Hepatocyte (in vitro differentiated cells): Measurements from ENCODE around the gene CLEC4F. TPM values are rescaled to one million over a fixed set of nuclear protein-coding genes. Genes with fewer than 3 reads are reported as not detected.

Source experiments
- DNase-seq: peaks from one replicate; pipeline ENCODE4 v3.0.0-alpha.2; 2016; ENCODE audit warnings: low spot score
- H2AFZ ChIP-seq: fragments of 200-600 bp; sonication (generic); 2 replicates; pipeline ENCODE4 v1.6.0; 2016; ENCODE audit warnings: antibody characterized with exemption, mild to moderate bottlenecking
- H3K27ac ChIP-seq: fragments of 200-600 bp; sonication (generic); 2 replicates; pipeline ENCODE4 v1.5.1; 2016; ENCODE audit warnings: mild to moderate bottlenecking
- H3K27me3 ChIP-seq: fragments of 200-600 bp; sonication (generic); 2 replicates; pipeline ENCODE4 v1.6.1; 2016
- H3K36me3 ChIP-seq: fragments of 200-600 bp; sonication (generic); replicated peaks from 2 replicates; pipeline ENCODE4 v1.5.1; 2016; ENCODE audit warnings: low read depth; ENCODE audit not compliant: insufficient read depth
- H3K4me1 ChIP-seq: fragments of 200-600 bp; sonication (generic); 2 replicates; pipeline ENCODE4 v1.5.1; 2016; ENCODE audit warnings: mild to moderate bottlenecking, moderate library complexity; ENCODE audit not compliant: insufficient read depth
- H3K4me2 ChIP-seq: fragments of 200-600 bp; sonication (generic); 2 replicates; pipeline ENCODE4 v1.6.0; 2016
- H3K4me3 ChIP-seq: fragments of 200-600 bp; sonication (generic); 2 replicates; pipeline ENCODE4 v1.5.1; 2016; ENCODE audit warnings: mild to moderate bottlenecking
- H3K79me2 ChIP-seq: fragments of 200-600 bp; sonication (generic); 2 replicates; pipeline ENCODE4 v1.6.0; 2017; ENCODE audit warnings: mild to moderate bottlenecking
- H3K9me2 ChIP-seq: fragments of 200-600 bp; sonication (generic); replicated peaks from 2 replicates; pipeline ENCODE4 v1.6.0; 2017; ENCODE audit warnings: mild to moderate bottlenecking; ENCODE audit not compliant: insufficient read depth
- H3K9me3 ChIP-seq: fragments of 200-600 bp; sonication (generic); 2 replicates; pipeline ENCODE4 v1.5.1; 2016; ENCODE audit warnings: low read depth, mild to moderate bottlenecking
- H4K20me1 ChIP-seq: fragments of 200-600 bp; sonication (generic); 2 replicates; pipeline ENCODE4 v1.6.0; 2016; ENCODE audit warnings: mild to moderate bottlenecking; ENCODE audit not compliant: insufficient read depth, poor library complexity, severe bottlenecking
- CTCF ChIP-seq: fragments of 200-600 bp; sonication (generic); IDR thresholded peaks from 2 replicates; pipeline ENCODE4 v1.5.1; 2016; ENCODE audit warnings: antibody characterized with exemption, mild to moderate bottlenecking; ENCODE audit not compliant: poor library complexity
- EZH2 ChIP-seq: fragments of 200-600 bp; sonication (generic); IDR thresholded peaks from 2 replicates; pipeline ENCODE4 v1.6.1; 2016; ENCODE audit warnings: antibody characterized with exemption, mild to moderate bottlenecking, borderline replicate concordance
- EZH2phosphoT487 ChIP-seq: fragments of 200-600 bp; sonication (generic); IDR thresholded peaks from one replicate; pipeline ENCODE4 v1.6.1; 2018; ENCODE audit warnings: antibody characterized with exemption, mild to moderate bottlenecking, low read depth, moderate library complexity; ENCODE audit not compliant: unreplicated experiment, severe bottlenecking
- WGBS: methylation state at CpG from one replicate; pipeline ENCODE4 v1.1.6; 2016; ENCODE audit warnings: low lambda C conversion rate; ENCODE audit errors: missing lambda C conversion rate; 5-methylcytosine and 5-hydroxymethylcytosine counted together
- polyA plus RNA-seq: library from polyadenylated mRNA; unstranded; fragments of >200 nt; fragmentation: Nextera tagmentation; extraction: Ambion mirVana; gene quantifications from 2 replicates; pipeline ENCODE4 v1.2.1, GENCODE V29; 2016
- total RNA-seq: library from RNA; depleted of rRNA; stranded (reverse); fragments of >200 nt; gene quantifications from 2 replicates; pipeline ENCODE4 v1.2.3, GENCODE V29; 2014

Gene CLEC4F
- total and polyA plus RNA-seq, 2 experiments from 2014 or later: not detected

GRCh38 chr2:70793450-70793849 is 26.9 kb downstream of the CLEC4F start:
- H4K20me1 ChIP-seq: no peaks in the 10 kb centered on the region
- H3K27ac ChIP-seq: no peak overlapping the region
- H3K4me1 ChIP-seq: peaks cover 7% of the 10 kb centered on the region
- H3K9me3 ChIP-seq: no peaks in the 10 kb centered on the region
- TF ChIP-seq CTCF: no peak
- peaks cover 51% of the 10 kb centered on the region for H3K27me3 ChIP-seq
- H3K9me2 ChIP-seq: no peaks in the 10 kb centered on the region
- H2AFZ ChIP-seq: no peak overlapping the region
- no peak for DNase-seq
- no peaks in the 10 kb centered on the region for H3K79me2 ChIP-seq
- 88% methylated on average over 2 of the region's 2 CpGs for WGBS
- H3K36me3 ChIP-seq: no peaks in the 10 kb centered on the region
- H3K4me2 ChIP-seq: no peak overlapping the region
- H3K4me3 ChIP-seq: no peak overlapping the region

GRCh38 chr2:70790136-70790828 is 30.1 kb downstream of the CLEC4F start, which contains the start of gene FIGLA:
FIGLA (minus strand) TSS chr2:70790643; CDS start chr2:70790638, 5 bp downstream.
- Histone ChIP-seq H2AFZ (peak within 1 kb of the TSS; percentile 5), H4K20me1 (no peaks in the 10 kb centered on the region), H3K4me1 (peaks cover 7% of the 10 kb centered on the region), H3K4me3 (peak within 1 kb of the TSS; percentile 16), H3K4me2 (peak within 1 kb of the TSS; percentile 78), H3K9me3 (no peaks in the 10 kb centered on the region), H3K36me3 (no peaks in the 10 kb centered on the region), H3K79me2 (no peaks in the 10 kb centered on the region), H3K27ac (no peak within 1 kb of the TSS), H3K27me3 (peaks cover 75% of the 10 kb centered on the region), H3K9me2 (no peaks in the 10 kb centered on the region)
- TF ChIP-seq EZH2: peak; percentile 81
- TF ChIP-seq EZH2phosphoT487: peak; percentile 50
- no peak for TF ChIP-seq CTCF
- DNase-seq: no peak
- 4% methylated on average over 40 of the region's 69 CpGs for WGBS

- Histone ChIP-seq H4K20me1 (no peaks in the 10 kb centered on the region), H3K9me2 (no peaks in the 10 kb centered on the region), H3K4me2 (peak overlapping the region; percentile 78), H2AFZ (peak overlapping the region; percentile 5), H3K4me1 (peaks cover 7% of the 10 kb centered on the region), H3K79me2 (no peaks in the 10 kb centered on the region), H3K9me3 (no peaks in the 10 kb centered on the region), H3K4me3 (peak overlapping the region; percentile 16), H3K36me3 (no peaks in the 10 kb centered on the region), H3K27me3 (peaks cover 67% of the 10 kb centered on the region), H3K27ac (no peak overlapping the region)
- WGBS: 10% methylated on average over 33 of the region's 33 CpGs
- DNase-seq: peak; percentile 77
- TF ChIP-seq EZH2 (no peak), CTCF (peak; percentile 75)
Observed at GRCh38 chr2:70789304-70790135, 30.9 kb downstream of the CLEC4F start.
